IMR-90 (cell line): ENCODE data around the gene EMID1. TPM values are rescaled to one million over a fixed set of nuclear protein-coding genes. Genes with fewer than 3 reads are reported as not detected.

Source experiments
- ATAC-seq: fragments of 200-7000 bp; cut with Tn5 transposase; 2 replicates; pipeline ENCODE4 v1.9.1; 2020; ENCODE audit warnings: low read depth, mild to moderate bottlenecking, moderate library complexity
- BruUV-seq: library from RNA; stranded (reverse); fragments of 400-500 nt; replicated peaks from 2 replicates; lab custom pipeline; 2021; lab: Mats Ljungman, UMichigan
- CTCF ChIA-PET: fragments of 300-600 bp; formaldehyde crosslinking; extraction: SDS; loops from one replicate; lab custom pipeline; 2021; ENCODE audit warnings: antibody characterized with exemption; lab: Yijun Ruan, JAX
- POLR2A ChIA-PET: fragments of 300-600 bp; sonication (Branson Sonifier 250); formaldehyde crosslinking; loops from one replicate; lab custom pipeline; 2022; ENCODE audit warnings: antibody characterized with exemption; ENCODE audit not compliant: unreplicated experiment; lab: Charles Lee
- DNase-seq: peaks from one replicate; pipeline ENCODE4 v3.0.0; 2013
- H2AFZ ChIP-seq: replicated peaks from 2 replicates; pipeline ENCODE3; 2013; ENCODE audit warnings: low read length, mild to moderate bottlenecking; ENCODE audit not compliant: poor library complexity
- H2AK5ac ChIP-seq: 2 replicates; pipeline ENCODE4 v1.6.1; 2013; ENCODE audit warnings: low read depth, low read length, inconsistent platforms
- H2AK9ac ChIP-seq: replicated peaks from 2 replicates; pipeline ENCODE3; 2013; ENCODE audit warnings: mild to moderate bottlenecking, low read depth, low read length, moderate library complexity; ENCODE audit not compliant: poor library complexity
- H2BK120ac ChIP-seq: 2 replicates; pipeline ENCODE4 v1.6.1; 2013; ENCODE audit warnings: low read depth, low read length, inconsistent platforms
- H2BK15ac ChIP-seq: 3 replicates; pipeline ENCODE4 v1.6.1; 2013; ENCODE audit warnings: low read depth, low read length, inconsistent platforms
- H2BK20ac ChIP-seq: 2 replicates; pipeline ENCODE4 v1.6.1; 2013; ENCODE audit warnings: low read depth, mild to moderate bottlenecking, inconsistent platforms, low read length, moderate library complexity
- H2BK5ac ChIP-seq: 2 replicates; pipeline ENCODE4 v1.6.1; 2013; ENCODE audit warnings: mild to moderate bottlenecking, low read depth, low read length, inconsistent platforms; ENCODE audit not compliant: poor library complexity, severe bottlenecking
- H3K14ac ChIP-seq: replicated peaks from 2 replicates; pipeline ENCODE4 v1.6.1; 2013; ENCODE audit warnings: low read depth, low read length, inconsistent platforms
- H3K18ac ChIP-seq: 2 replicates; pipeline ENCODE4 v1.6.1; 2013; ENCODE audit warnings: low read depth, low read length, control low read depth
- H3K23ac ChIP-seq: 2 replicates; pipeline ENCODE4 v1.6.1; 2013; ENCODE audit warnings: low read depth, low read length, inconsistent platforms
- H3K27ac ChIP-seq: 2 replicates; pipeline ENCODE4 v1.5.1; 2013; ENCODE audit warnings: mild to moderate bottlenecking, control low read depth, low read length; ENCODE audit not compliant: insufficient read depth
- H3K27me3 ChIP-seq: 2 replicates; pipeline ENCODE4 v1.6.1; 2013; ENCODE audit warnings: low read length; ENCODE audit not compliant: control insufficient read depth, insufficient read depth
- H3K36me3 ChIP-seq: 2 replicates; pipeline ENCODE4 v1.6.1; 2013; ENCODE audit warnings: low read length, mixed read lengths; ENCODE audit not compliant: control insufficient read depth, insufficient read depth
- H3K4ac ChIP-seq: 2 replicates; pipeline ENCODE4 v1.6.1; 2013; ENCODE audit warnings: low read depth, low read length, inconsistent platforms
- H3K4me1 ChIP-seq: 2 replicates; pipeline ENCODE4 v1.6.1; 2013; ENCODE audit warnings: low read length, mixed read lengths; ENCODE audit not compliant: control insufficient read depth, insufficient read depth
- H3K4me2 ChIP-seq: 2 replicates; pipeline ENCODE4 v1.6.1; 2013; ENCODE audit warnings: low read depth, mild to moderate bottlenecking, control low read depth, low read length, moderate library complexity
- H3K4me3 ChIP-seq: 2 replicates; pipeline ENCODE4 v1.5.1; 2013; ENCODE audit warnings: low read depth, mild to moderate bottlenecking, control low read depth, low read length, moderate library complexity; ENCODE audit not compliant: insufficient read depth
- H3K56ac ChIP-seq: 2 replicates; pipeline ENCODE4 v1.6.1; 2013; ENCODE audit warnings: low read length, inconsistent platforms; ENCODE audit not compliant: insufficient read depth; ENCODE audit errors: extremely low read depth
- H3K79me1 ChIP-seq, 2 experiments: 2 replicates each; pipeline ENCODE4 v1.6.1; 2013; ENCODE audit warnings: low read length in 2 of 2, inconsistent platforms in 1 of 2, low read depth in 1 of 2
- H3K9ac ChIP-seq: 2 replicates; pipeline ENCODE4 v1.6.1; 2013; ENCODE audit warnings: low read depth, low read length, control low read depth
- H3K9me1 ChIP-seq: 2 replicates; pipeline ENCODE4 v1.6.1; 2013; ENCODE audit warnings: low read length, inconsistent platforms; ENCODE audit not compliant: insufficient read depth
- H3K9me3 ChIP-seq: 2 replicates; pipeline ENCODE4 v1.6.1; 2013; ENCODE audit warnings: low read length; ENCODE audit not compliant: control insufficient read depth, insufficient read depth
- H4K20me1 ChIP-seq: 2 replicates; pipeline ENCODE4 v1.6.1; 2013; ENCODE audit warnings: low read length, inconsistent platforms; ENCODE audit not compliant: insufficient read depth
- H4K5ac ChIP-seq: 2 replicates; pipeline ENCODE4 v1.6.1; 2013; ENCODE audit warnings: mild to moderate bottlenecking, low read depth, low read length, control low read depth
- H4K8ac ChIP-seq, 2 experiments: 2 replicates each; pipeline ENCODE4 v1.6.1; 2013; ENCODE audit warnings: low read depth in 2 of 2, low read length in 2 of 2, control low read depth in 1 of 2, inconsistent platforms in 1 of 2
- H4K91ac ChIP-seq: 2 replicates; pipeline ENCODE4 v1.6.1; 2013; ENCODE audit warnings: low read depth, low read length, inconsistent platforms; ENCODE audit not compliant: insufficient read depth
- BHLHE40 ChIP-seq: fragments of 150-350 bp; IDR thresholded peaks from 2 replicates; pipeline ENCODE4 v1.6.1; 2016; ENCODE audit warnings: mild to moderate bottlenecking, low read depth, low read length
- CEBPB ChIP-seq: IDR thresholded peaks from 2 replicates; pipeline ENCODE4 v1.6.1; 2012; ENCODE audit warnings: low read depth, low read length, improper control_type of control experiment
- CHD1 ChIP-seq: IDR thresholded peaks from 2 replicates; pipeline ENCODE4 v1.6.1; 2012; ENCODE audit warnings: low read depth, low read length, improper control_type of control experiment
- ELK1 ChIP-seq: fragments of 150-350 bp; IDR thresholded peaks from 2 replicates; pipeline ENCODE4 v1.6.1; 2016; ENCODE audit warnings: low read depth, mild to moderate bottlenecking, low read length, moderate library complexity, borderline replicate concordance
- FOS ChIP-seq: fragments of 150-350 bp; IDR thresholded peaks from 2 replicates; pipeline ENCODE4 v1.6.1; 2016; ENCODE audit warnings: low read depth, low read length
- MAFK ChIP-seq: IDR thresholded peaks from 2 replicates; pipeline ENCODE4 v1.6.1; 2012; ENCODE audit warnings: low read depth, low read length, improper control_type of control experiment
- MAZ ChIP-seq: IDR thresholded peaks from 2 replicates; pipeline ENCODE4 v1.6.1; 2012; ENCODE audit warnings: low read depth, mild to moderate bottlenecking, low read length, improper control_type of control experiment, moderate library complexity, borderline replicate concordance
- MXI1 ChIP-seq: IDR thresholded peaks from 2 replicates; pipeline ENCODE4 v1.6.1; 2012; ENCODE audit warnings: low read depth, mild to moderate bottlenecking, low read length, moderate library complexity, borderline replicate concordance
- NFE2L2 ChIP-seq: fragments of 150-350 bp; IDR thresholded peaks from 2 replicates; pipeline ENCODE4 v1.6.1; 2016; ENCODE audit warnings: low read depth, mild to moderate bottlenecking, low read length
- POLR2A ChIP-seq: IDR thresholded peaks from 2 replicates; pipeline ENCODE4 v1.6.1; 2012; ENCODE audit warnings: mild to moderate bottlenecking, low read depth, low read length
- RAD21 ChIP-seq: IDR thresholded peaks from 2 replicates; pipeline ENCODE4 v1.6.1; 2012; ENCODE audit warnings: low read length, improper control_type of control experiment
- RCOR1 ChIP-seq: IDR thresholded peaks from 2 replicates; pipeline ENCODE4 v1.6.1; 2012; ENCODE audit warnings: mild to moderate bottlenecking, low read length, improper control_type of control experiment; ENCODE audit not compliant: insufficient replicate concordance
- RFX5 ChIP-seq: IDR thresholded peaks from 2 replicates; pipeline ENCODE4 v1.8.0; 2012; ENCODE audit warnings: low read depth, mild to moderate bottlenecking, low read length, moderate library complexity
- SMC3 ChIP-seq: fragments of 150-350 bp; IDR thresholded peaks from 2 replicates; pipeline ENCODE4 v1.6.1; 2016; ENCODE audit warnings: low read depth, mild to moderate bottlenecking, antibody characterized with exemption, low read length, moderate library complexity
- USF2 ChIP-seq: fragments of 150-350 bp; IDR thresholded peaks from 2 replicates; pipeline ENCODE4 v1.6.1; 2017; ENCODE audit warnings: mild to moderate bottlenecking, antibody characterized with exemption, low read length, low read depth
- WGBS, 2 experiments: methylation state at CpG; one replicate each; pipeline versions ENCODE4 v1.1.5 to v1.1.7; 2013; ENCODE audit warnings: missing lambda C conversion rate in 2 of 2; ENCODE audit not compliant: insufficient read length in 1 of 2; ENCODE audit errors: extremely low coverage in 2 of 2; 5-methylcytosine and 5-hydroxymethylcytosine counted together
- dilution Hi-C: fragments of 300-500 bp; cut with HindIII; formaldehyde crosslinking; loops from one replicate; pipeline ENCODE4 v1.14.3; 2018; ENCODE audit warnings: low sequenced_read_pairs; ENCODE audit not compliant: unreplicated experiment
- in situ Hi-C: fragments of 300-500 bp; cut with MboI; formaldehyde crosslinking; loops from 3 replicates; pipeline ENCODE4 v1.14.3; 2019; ENCODE audit warnings: low sequenced_read_pairs, inconsistent platforms, mixed read lengths
- intact Hi-C: fragments of 100-400 bp; cut with micrococcal nuclease; formaldehyde crosslinking; loops from 2 replicates; pipeline ENCODE4 v1.10.0; 2022
- polyA plus RNA-seq, 3 experiments: library from polyadenylated mRNA; depleted of rRNA; stranded (reverse); fragments of >200 nt; gene quantifications; 2 replicates each; pipeline ENCODE4 v1.2.3, GENCODE V29; 2012; ENCODE audit warnings: low replicate concordance in 1 of 3
- total RNA-seq: library from RNA; depleted of rRNA; stranded (reverse); fragments of >200 nt; gene quantifications from 2 replicates; pipeline ENCODE4 v1.2.3, GENCODE V29; 2012
- TF ChIP-seq, protein P1 (sequence below): conservative IDR thresholded peaks from 2 replicates; pipeline ENCODE4 v1.5.1; 2012; ENCODE audit warnings: mild to moderate bottlenecking, low read depth, low read length, improper control_type of control experiment

EMID1 gene
- total and polyA plus RNA-seq, 2 of the 4 experiments (the other 2 are of a cell fraction) = 0.54 to 1.3 TPM

GRCh38 chr22:29212743-29213142 is 7.0 kb downstream of the EMID1 start:
- ATAC-seq (no peak), DNase-seq (no peak)
- H3K79me1 ChIP-seq = no peaks in the 10 kb centered on the region
- ChIA-PET POLR2A (no interaction called here), CTCF (interaction anchor here (0.6 kb wide), 1 partner anchor 383 kb away, joined by 3 read pairs; no protein-coding TSS in a partner anchor)
- H2BK5ac ChIP-seq = no peak overlapping the region
- H2BK20ac ChIP-seq = no peak overlapping the region
- intact Hi-C loops = no loop called here
- no TSS peak for BruUV-seq
- no peak overlapping the region for H3K9ac ChIP-seq
- in situ Hi-C loops = no loop called here
- no peak overlapping the region for H3K27ac ChIP-seq
- WGBS, 2 experiments = no CpG with 5 or more reads among the region's 11 CpGs
- no peak overlapping the region for H3K18ac ChIP-seq
- no peak overlapping the region for H4K5ac ChIP-seq
- H3K9me3 ChIP-seq = no peaks in the 10 kb centered on the region
- peaks cover 11% of the 10 kb centered on the region for H3K27me3 ChIP-seq
- no peak overlapping the region for H2BK15ac ChIP-seq
- no peaks in the 10 kb centered on the region; the same call in 1 of the 2 replicates for H4K20me1 ChIP-seq
- H3K4me2 ChIP-seq = no peak overlapping the region
- peaks cover 4% of the 10 kb centered on the region for H3K4me1 ChIP-seq
- no peak overlapping the region for H2AK9ac ChIP-seq
- TF ChIP-seq SMC3 (no peak), NFE2L2 (no peak), RCOR1 (no peak), MAZ (no peak), CHD1 (no peak), USF2 (no peak), CEBPB (no peak), RFX5 (no peak), RAD21 (no peak), MAFK (no peak), POLR2A (no peak), MXI1 (no peak), ELK1 (no peak), BHLHE40 (no peak), FOS (no peak)
- TF ChIP-seq, protein P1, sequence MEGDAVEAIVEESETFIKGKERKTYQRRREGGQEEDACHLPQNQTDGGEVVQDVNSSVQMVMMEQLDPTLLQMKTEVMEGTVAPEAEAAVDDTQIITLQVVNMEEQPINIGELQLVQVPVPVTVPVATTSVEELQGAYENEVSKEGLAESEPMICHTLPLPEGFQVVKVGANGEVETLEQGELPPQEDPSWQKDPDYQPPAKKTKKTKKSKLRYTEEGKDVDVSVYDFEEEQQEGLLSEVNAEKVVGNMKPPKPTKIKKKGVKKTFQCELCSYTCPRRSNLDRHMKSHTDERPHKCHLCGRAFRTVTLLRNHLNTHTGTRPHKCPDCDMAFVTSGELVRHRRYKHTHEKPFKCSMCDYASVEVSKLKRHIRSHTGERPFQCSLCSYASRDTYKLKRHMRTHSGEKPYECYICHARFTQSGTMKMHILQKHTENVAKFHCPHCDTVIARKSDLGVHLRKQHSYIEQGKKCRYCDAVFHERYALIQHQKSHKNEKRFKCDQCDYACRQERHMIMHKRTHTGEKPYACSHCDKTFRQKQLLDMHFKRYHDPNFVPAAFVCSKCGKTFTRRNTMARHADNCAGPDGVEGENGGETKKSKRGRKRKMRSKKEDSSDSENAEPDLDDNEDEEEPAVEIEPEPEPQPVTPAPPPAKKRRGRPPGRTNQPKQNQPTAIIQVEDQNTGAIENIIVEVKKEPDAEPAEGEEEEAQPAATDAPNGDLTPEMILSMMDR = no peak
- H3K4ac ChIP-seq = no peak overlapping the region
- H3K9me1 ChIP-seq = no peaks in the 10 kb centered on the region
- no peak overlapping the region for H2AK5ac ChIP-seq
- dilution Hi-C loops = no loop called here
- no peak overlapping the region for H4K91ac ChIP-seq
- no peaks in the 10 kb centered on the region for H3K36me3 ChIP-seq
- H2BK120ac ChIP-seq = no peak overlapping the region
- no peak overlapping the region for H4K8ac ChIP-seq
- no peak overlapping the region for H3K56ac ChIP-seq
- H3K4me3 ChIP-seq = no peak overlapping the region
- no peak overlapping the region for H3K23ac ChIP-seq
- no peak overlapping the region for H2AFZ ChIP-seq
- no peak overlapping the region for H3K14ac ChIP-seq
